Activated naive CD8-positive, alpha-beta T cell treated with anti-CD3 and anti-CD28 coated beads, Interleukin-2, amount 50 U/mL, for 24 hours (primary cell): Measurements from ENCODE around the gene NFIA.

Source experiments
- ATAC-seq: fragments of 150-1000 bp; cut with Tn5 transposase; one replicate; pipeline ENCODE4 v1.10.0; 2021
- DNase-seq: peaks from one replicate; pipeline ENCODE4 v3.0.0; 2021
- H3K27ac Mint-ChIP-seq: one replicate; pipeline ENCODE4 v1.8.0; 2021; ENCODE audit warnings: mild to moderate bottlenecking, mixed read lengths
- H3K27me3 Mint-ChIP-seq: one replicate; pipeline ENCODE4 v1.8.0; 2021; ENCODE audit warnings: mixed read lengths
- H3K36me3 Mint-ChIP-seq: one replicate; pipeline ENCODE4 v1.8.0; 2021; ENCODE audit warnings: low read depth, mixed read lengths
- H3K4me1 Mint-ChIP-seq: one replicate; pipeline ENCODE4 v1.8.0; 2021; ENCODE audit warnings: mixed read lengths
- H3K4me3 Mint-ChIP-seq: one replicate; pipeline ENCODE4 v1.8.0; 2021; ENCODE audit warnings: mild to moderate bottlenecking, moderate library complexity, mixed read lengths
- H3K9me3 Mint-ChIP-seq: one replicate; pipeline ENCODE4 v1.8.0; 2021; ENCODE audit warnings: mixed read lengths

NFIA gene

GRCh38 chr1:61254634-61255357, 172.4 kb downstream of the NFIA start:
- Mint-ChIP-seq H3K27me3 (no peaks in the 10 kb centered on the region), H3K36me3 (no peaks in the 10 kb centered on the region), H3K4me3 (no peak overlapping the region), H3K4me1 (peaks cover 17% of the 10 kb centered on the region), H3K9me3 (no peaks in the 10 kb centered on the region), H3K27ac (no peak overlapping the region)
- no peak for DNase-seq
- no peak for ATAC-seq

DNA sequence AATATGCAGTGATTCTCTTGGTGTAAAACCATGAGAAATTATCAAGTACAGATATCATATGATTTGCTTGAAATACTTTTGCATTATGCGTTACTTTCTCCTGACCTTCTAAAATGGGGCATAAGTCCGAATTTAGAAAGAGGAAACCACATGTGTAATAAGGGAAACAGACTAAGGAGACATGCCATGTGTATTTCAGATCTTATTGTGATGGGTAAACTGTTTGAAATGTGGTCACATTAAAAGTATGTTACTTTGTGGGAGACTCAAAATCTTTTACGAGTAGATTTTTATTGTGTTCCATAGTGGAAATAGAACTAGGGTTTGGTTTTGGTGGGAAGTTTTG, 173.0 kb downstream of the NFIA start:
- Mint-ChIP-seq H3K4me3 (no peak overlapping the region), H3K4me1 (peaks cover 17% of the 10 kb centered on the region)
- no peak for DNase-seq

DNA sequence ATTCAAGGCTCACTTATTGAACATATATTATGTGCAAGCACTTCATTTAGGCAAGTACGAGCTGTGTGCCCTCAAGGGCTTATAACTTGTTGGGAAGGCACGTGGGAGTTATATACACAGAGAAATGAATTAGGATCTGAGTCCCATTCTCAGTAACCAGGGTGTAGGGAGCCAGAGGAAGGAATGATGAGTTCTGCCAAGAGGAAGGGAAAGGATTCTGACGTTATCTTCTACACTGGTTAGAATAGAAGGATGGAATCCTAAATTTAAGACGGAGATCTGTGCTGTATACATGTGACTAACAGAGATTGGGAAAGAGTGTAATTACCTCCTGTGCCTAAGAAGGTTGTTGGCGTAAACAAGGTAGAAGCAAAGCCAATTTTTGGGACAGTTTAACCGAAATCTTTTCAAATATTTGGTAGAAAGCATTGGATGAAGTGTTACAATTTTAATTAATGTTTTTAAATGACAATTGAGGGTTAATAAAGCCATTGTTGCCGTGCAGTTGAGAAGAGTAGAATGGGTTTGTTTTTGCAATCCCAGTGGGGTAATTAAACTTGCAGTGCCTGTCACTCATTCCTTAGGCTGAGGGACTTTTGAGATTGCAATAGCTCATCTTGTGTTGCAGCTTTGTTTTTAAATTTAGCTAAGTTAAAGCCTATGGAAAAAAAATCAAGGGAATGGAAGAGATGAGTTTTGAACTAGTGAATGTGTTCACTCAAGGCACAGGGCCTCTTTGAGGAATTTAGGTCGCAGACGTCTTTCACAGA, 177.2 kb downstream of the NFIA start:
- no peak for ATAC-seq
- no peak overlapping the region for H3K27ac Mint-ChIP-seq

More for the DNA sequence above, 173.0 kb downstream of the NFIA start:
- Mint-ChIP-seq H3K36me3 (no peaks in the 10 kb centered on the region), H3K27me3 (no peaks in the 10 kb centered on the region), H3K9me3 (no peaks in the 10 kb centered on the region), H3K27ac (no peak overlapping the region)
- no peak for ATAC-seq

GRCh38 chr1:61260171-61260570, 177.8 kb downstream of the NFIA start:
- no peak overlapping the region for H3K4me3 Mint-ChIP-seq
- H3K4me1 Mint-ChIP-seq = peaks cover 8% of the 10 kb centered on the region
- no peaks in the 10 kb centered on the region for H3K36me3 Mint-ChIP-seq
- ATAC-seq = no peak
- H3K27me3 Mint-ChIP-seq = no peaks in the 10 kb centered on the region
- H3K27ac Mint-ChIP-seq = no peak overlapping the region
- no peaks in the 10 kb centered on the region for H3K9me3 Mint-ChIP-seq
- DNase-seq = no peak

More for the DNA sequence above, 177.2 kb downstream of the NFIA start:
- DNase-seq = no peak
- Mint-ChIP-seq H3K9me3 (no peaks in the 10 kb centered on the region), H3K4me1 (peaks cover 14% of the 10 kb centered on the region), H3K36me3 (no peaks in the 10 kb centered on the region), H3K27me3 (no peaks in the 10 kb centered on the region), H3K4me3 (no peak overlapping the region)

DNA sequence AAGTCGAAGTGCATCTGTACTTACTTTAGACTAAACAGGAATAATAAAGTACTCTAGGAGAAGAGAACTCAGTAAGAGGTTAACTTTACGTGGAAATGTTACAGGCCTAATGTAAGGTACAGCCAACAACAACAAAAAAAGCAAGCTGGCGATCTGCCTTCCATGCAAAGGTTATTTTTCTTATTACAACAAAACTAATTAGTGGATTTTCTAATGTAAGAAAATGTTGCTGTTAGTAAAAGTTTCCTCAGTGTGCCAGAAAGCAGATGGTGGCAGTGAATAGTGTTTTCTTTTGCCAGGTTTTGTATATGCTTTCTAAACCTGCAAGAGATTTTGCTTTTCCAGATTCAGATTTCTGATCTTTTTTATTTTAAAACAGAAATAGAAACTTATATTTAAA, 179.2 kb downstream of the NFIA start:
- no peaks in the 10 kb centered on the region for H3K36me3 Mint-ChIP-seq
- DNase-seq = no peak
- H3K4me3 Mint-ChIP-seq = no peak overlapping the region
- ATAC-seq = no peak
- H3K4me1 Mint-ChIP-seq = no peaks in the 10 kb centered on the region
- no peak overlapping the region for H3K27ac Mint-ChIP-seq
- H3K27me3 Mint-ChIP-seq = no peaks in the 10 kb centered on the region
- no peaks in the 10 kb centered on the region for H3K9me3 Mint-ChIP-seq

- no peak overlapping the region for H3K27ac Mint-ChIP-seq
- no peaks in the 10 kb centered on the region for H3K36me3 Mint-ChIP-seq
- no peak for ATAC-seq
- DNase-seq = no peak
- H3K27me3 Mint-ChIP-seq = no peaks in the 10 kb centered on the region
- no peaks in the 10 kb centered on the region for H3K4me1 Mint-ChIP-seq
- no peak overlapping the region for H3K4me3 Mint-ChIP-seq
- no peaks in the 10 kb centered on the region for H3K9me3 Mint-ChIP-seq
These were observed 181.8 kb downstream of the NFIA start for GRCh38 chr1:61263905-61264824.

DNA sequence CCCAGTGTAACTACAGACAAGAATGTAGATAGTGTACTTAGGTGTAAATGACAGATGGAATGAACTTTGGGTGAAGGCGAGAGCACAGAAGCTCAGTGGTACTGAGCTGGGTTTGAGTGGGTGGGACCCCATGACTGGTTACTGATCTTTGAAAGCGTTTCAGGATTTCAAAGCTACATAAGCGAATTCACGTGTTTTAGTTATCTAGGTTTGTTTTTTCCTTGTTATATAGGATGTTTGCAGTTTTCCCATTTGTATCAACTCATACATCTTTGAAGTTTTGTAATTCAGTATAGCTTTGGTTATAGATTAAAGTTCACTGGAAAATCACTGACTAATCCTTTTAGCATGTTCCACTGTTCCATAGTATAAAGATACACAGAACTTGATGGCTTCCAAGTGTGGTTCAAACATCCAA, 182.5 kb downstream of the NFIA start:
- Mint-ChIP-seq H3K4me1 (peaks cover under 1% of the 10 kb centered on the region), H3K4me3 (no peak overlapping the region), H3K9me3 (no peaks in the 10 kb centered on the region), H3K27me3 (no peaks in the 10 kb centered on the region), H3K36me3 (no peaks in the 10 kb centered on the region), H3K27ac (no peak overlapping the region)
- ATAC-seq (peak; percentile 46), DNase-seq (no peak)

DNA sequence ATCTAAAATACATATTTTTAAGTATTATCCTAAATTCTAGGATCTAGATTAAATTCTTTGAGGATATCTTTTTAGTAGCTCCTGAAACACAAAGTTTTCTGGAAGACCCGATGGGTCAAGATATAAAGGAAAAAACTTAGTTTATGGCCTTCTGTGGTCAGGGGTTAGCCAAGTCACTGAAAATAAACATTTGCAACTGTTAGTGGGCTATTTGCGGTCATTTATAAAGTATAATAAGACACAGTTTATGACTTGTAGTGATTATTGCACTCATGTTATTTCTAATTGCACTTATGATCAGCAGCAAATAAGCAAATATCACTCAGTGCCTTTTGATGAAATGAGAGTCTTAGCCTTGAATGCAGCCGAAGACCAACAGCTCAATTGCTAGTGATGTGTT, 183.3 kb downstream of the NFIA start:
- no peaks in the 10 kb centered on the region for H3K36me3 Mint-ChIP-seq
- no peak overlapping the region for H3K4me3 Mint-ChIP-seq
- H3K27ac Mint-ChIP-seq = no peak overlapping the region
- DNase-seq = no peak
- H3K27me3 Mint-ChIP-seq = no peaks in the 10 kb centered on the region
- ATAC-seq = no peak
- no peaks in the 10 kb centered on the region for H3K9me3 Mint-ChIP-seq
- peaks cover 6% of the 10 kb centered on the region for H3K4me1 Mint-ChIP-seq

GRCh38 chr1:61266738-61267137, 184.4 kb downstream of the NFIA start:
- Mint-ChIP-seq H3K36me3 (no peaks in the 10 kb centered on the region), H3K4me1 (peaks cover 16% of the 10 kb centered on the region), H3K4me3 (no peak overlapping the region), H3K27ac (no peak overlapping the region), H3K9me3 (no peaks in the 10 kb centered on the region), H3K27me3 (no peaks in the 10 kb centered on the region)
- DNase-seq = no peak
- ATAC-seq = no peak

GRCh38 chr1:61268546-61269240, 186.3 kb downstream of the NFIA start:
- H3K36me3 Mint-ChIP-seq = no peaks in the 10 kb centered on the region
- ATAC-seq = no peak
- H3K4me3 Mint-ChIP-seq = no peak overlapping the region
- H3K27ac Mint-ChIP-seq = no peak overlapping the region
- peaks cover 17% of the 10 kb centered on the region for H3K4me1 Mint-ChIP-seq
- no peak for DNase-seq
- H3K27me3 Mint-ChIP-seq = no peaks in the 10 kb centered on the region
- no peaks in the 10 kb centered on the region for H3K9me3 Mint-ChIP-seq

DNA sequence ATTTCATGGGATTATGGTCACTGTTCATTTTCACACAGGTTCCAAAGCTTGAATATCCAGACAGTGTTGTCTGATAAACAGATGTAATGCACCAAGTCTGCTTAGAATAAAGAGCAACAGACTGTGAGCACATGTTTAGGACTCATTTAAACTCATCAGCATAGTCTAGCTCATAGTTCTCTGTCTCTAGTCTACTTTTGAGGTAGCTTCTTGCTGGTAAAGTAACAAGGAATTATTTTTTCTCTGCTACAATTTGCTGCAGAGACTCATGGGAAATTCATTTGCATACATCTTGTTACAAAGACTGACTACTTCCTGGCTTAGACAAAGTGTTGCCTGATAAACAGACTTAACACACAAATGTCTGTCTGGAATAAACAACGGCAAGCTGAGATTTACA, 187.2 kb downstream of the NFIA start:
- peaks cover 17% of the 10 kb centered on the region for H3K4me1 Mint-ChIP-seq
- H3K9me3 Mint-ChIP-seq = no peaks in the 10 kb centered on the region
- no peaks in the 10 kb centered on the region for H3K27me3 Mint-ChIP-seq
- no peak overlapping the region for H3K27ac Mint-ChIP-seq
- H3K36me3 Mint-ChIP-seq = no peaks in the 10 kb centered on the region
- DNase-seq (no peak), ATAC-seq (no peak)
- no peak overlapping the region for H3K4me3 Mint-ChIP-seq

DNA sequence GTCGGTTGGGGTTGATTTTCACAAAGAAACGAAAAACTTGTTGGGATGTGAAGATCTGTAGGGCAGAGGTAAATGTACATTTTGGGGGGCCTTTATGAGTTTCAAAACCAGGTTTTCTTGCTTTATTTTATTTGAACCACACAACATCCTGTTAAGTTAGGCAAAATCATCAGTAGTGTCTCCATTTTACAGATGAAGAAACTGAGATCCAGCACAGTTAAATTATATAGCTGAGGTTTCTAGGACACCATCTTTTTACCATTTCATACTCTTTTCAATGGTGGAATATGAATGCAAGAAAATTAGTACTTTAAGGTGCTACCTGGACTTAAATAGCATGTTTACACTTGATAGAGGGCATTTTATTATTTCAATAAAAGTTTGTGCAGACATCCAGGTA, 187.7 kb downstream of the NFIA start:
- H3K4me1 Mint-ChIP-seq = peaks cover 17% of the 10 kb centered on the region
- H3K27ac Mint-ChIP-seq = no peak overlapping the region
- H3K4me3 Mint-ChIP-seq = no peak overlapping the region
- DNase-seq = no peak
- no peaks in the 10 kb centered on the region for H3K27me3 Mint-ChIP-seq
- no peak for ATAC-seq
- no peaks in the 10 kb centered on the region for H3K36me3 Mint-ChIP-seq
- H3K9me3 Mint-ChIP-seq = no peaks in the 10 kb centered on the region

DNA sequence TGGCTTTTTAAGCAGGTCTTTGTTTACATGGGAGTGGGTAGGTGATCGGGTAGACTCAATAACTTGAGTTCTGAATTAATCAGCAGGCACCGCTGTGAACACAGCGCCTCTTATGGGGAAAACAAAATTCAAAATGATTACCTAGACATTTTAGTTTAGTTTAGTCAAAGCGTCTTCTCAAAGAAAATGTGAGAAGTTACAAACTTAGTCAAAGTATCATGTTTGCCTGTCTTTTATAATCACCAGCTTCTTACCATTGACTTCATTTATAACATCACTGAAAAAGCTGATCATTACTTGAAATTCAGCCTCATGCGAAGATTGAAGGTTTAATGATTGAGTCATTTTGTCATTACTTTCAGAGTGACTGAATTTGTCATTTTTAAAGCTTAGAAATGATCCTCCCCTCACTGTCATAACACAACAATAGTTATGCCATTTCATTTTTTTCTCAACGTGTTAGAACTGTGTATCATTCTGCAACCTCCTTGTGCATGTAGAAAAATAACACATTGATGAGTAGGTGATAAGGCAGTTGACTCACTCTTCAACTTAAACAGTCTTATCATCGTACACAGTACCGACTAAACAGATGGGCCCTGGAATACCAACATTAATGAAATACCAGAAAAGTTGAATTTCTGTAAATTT, 188.5 kb downstream of the NFIA start:
- DNase-seq (no peak), ATAC-seq (peak; percentile 87)
- H3K4me3 Mint-ChIP-seq = no peak overlapping the region
- H3K4me1 Mint-ChIP-seq = peaks cover 17% of the 10 kb centered on the region
- peak overlapping the region; percentile 47 for H3K27ac Mint-ChIP-seq
- H3K36me3 Mint-ChIP-seq = no peaks in the 10 kb centered on the region
- no peaks in the 10 kb centered on the region for H3K27me3 Mint-ChIP-seq
- H3K9me3 Mint-ChIP-seq = no peaks in the 10 kb centered on the region

DNA sequence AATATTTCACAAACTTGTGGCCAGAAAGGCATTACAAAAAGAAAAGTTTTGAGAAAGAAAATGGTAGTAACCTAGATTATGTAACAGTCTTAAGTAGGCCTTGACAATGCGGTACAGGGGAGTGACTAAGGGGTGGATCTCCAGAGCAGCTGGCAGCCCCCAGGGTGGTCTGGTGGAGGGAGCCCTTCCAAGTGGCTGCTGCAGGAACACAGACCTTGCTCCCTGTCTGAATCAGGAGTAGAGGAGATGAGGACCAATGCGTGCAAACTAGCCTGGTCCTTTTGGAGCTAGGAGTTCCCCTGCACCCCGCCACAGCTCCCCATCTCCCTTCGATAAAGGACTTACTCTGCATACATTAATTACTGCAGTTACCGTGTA, 189.0 kb downstream of the NFIA start:
- Mint-ChIP-seq H3K36me3 (no peaks in the 10 kb centered on the region), H3K27me3 (no peaks in the 10 kb centered on the region), H3K27ac (peak overlapping the region; percentile 47), H3K4me3 (no peak overlapping the region), H3K4me1 (peaks cover 17% of the 10 kb centered on the region), H3K9me3 (no peaks in the 10 kb centered on the region)
- DNase-seq (no peak), ATAC-seq (peak; percentile 29)
